ENCODE data around the gene SSRP1. TPM values are rescaled to one million over a fixed set of nuclear protein-coding genes. Genes with fewer than 3 reads are reported as not detected.

Gene SSRP1
- total RNA-seq, 4 donors from 2014 or later: 76.6 to 155 (median 137) TPM

GRCh38 chr11:57358543-57358961 is 22.9 kb upstream of the SSRP1 start:
- Histone ChIP-seq H3K9me3 (no peaks in the 10 kb centered on the region), H3K36me3 (no peaks in the 10 kb centered on the region), H3K4me3 (no peak overlapping the region), H3K27ac (peak overlapping the region in 3 of 4 donors; percentile 24 to 64 (median 43)), H3K4me1 (peaks cover 3 to 11% of the 10 kb centered on the region in 2 donors), H3K27me3 (no peaks in the 10 kb centered on the region)
- intact Hi-C loops (cut with DNase I; ENCODE audit: low total_unique reads): loop anchor here (10.0 kb wide), 1 partner anchor 244 kb away; no protein-coding TSS in a partner anchor
- in situ Hi-C loops (cut with MboI; ENCODE audit: low sequenced_read_pairs in 4 of 4): loop anchor here in 2 of 4 donors (25.0 kb wide), 2 partner anchors 246 to 521 kb away; no protein-coding TSS in a partner anchor
- ATAC-seq (peak in 1 of 2 donors; percentile 57), DNase-seq (no peak)
- TF ChIP-seq POLR2A (IDR thresholded peaks at IDR 0.05): no peak
- TF ChIP-seq CTCF (IDR thresholded peaks at IDR 0.05 in 4 of 5, conservative IDR thresholded peaks at IDR 0.05 in 1 of 5): no peak

- Histone ChIP-seq H3K4me3 (no peak overlapping the region), H3K9me3 (no peaks in the 10 kb centered on the region), H3K27ac (peak overlapping the region in 3 of 4 donors; percentile 24 to 43 (median 42)), H3K27me3 (no peaks in the 10 kb centered on the region), H3K36me3 (no peaks in the 10 kb centered on the region), H3K4me1 (peaks cover 3 to 11% of the 10 kb centered on the region in 2 donors)
- TF ChIP-seq CTCF (IDR thresholded peaks at IDR 0.05 in 4 of 5, conservative IDR thresholded peaks at IDR 0.05 in 1 of 5) (no peak), POLR2A (IDR thresholded peaks at IDR 0.05) (no peak)
- no peak for DNase-seq
- in situ Hi-C loops (cut with MboI; ENCODE audit: low sequenced_read_pairs in 4 of 4): loop anchor here in 2 of 4 donors (25.0 kb wide), 2 partner anchors 246 to 521 kb away; no protein-coding TSS in a partner anchor
- no peak for ATAC-seq
- intact Hi-C loops (cut with DNase I; ENCODE audit: low total_unique reads): loop anchor here (10.0 kb wide), 1 partner anchor 243 kb away; no protein-coding TSS in a partner anchor
Measured at GRCh38 chr11:57357856-57358255, 22.2 kb upstream of the SSRP1 start.

- Histone ChIP-seq H3K4me1 (peaks cover 3 to 11% of the 10 kb centered on the region in 2 donors), H3K36me3 (no peaks in the 10 kb centered on the region), H3K4me3 (no peak overlapping the region), H3K27me3 (no peaks in the 10 kb centered on the region), H3K9me3 (no peaks in the 10 kb centered on the region), H3K27ac (peak overlapping the region in 2 of 4 donors; percentile 42 to 43)
- TF ChIP-seq POLR2A (IDR thresholded peaks at IDR 0.05): no peak
- TF ChIP-seq CTCF (IDR thresholded peaks at IDR 0.05 in 4 of 5, conservative IDR thresholded peaks at IDR 0.05 in 1 of 5): no peak
- ATAC-seq (no peak), DNase-seq (no peak)
- intact Hi-C loops (cut with DNase I; ENCODE audit: low total_unique reads) (loop anchor here (10.0 kb wide), 1 partner anchor 243 kb away; no protein-coding TSS in a partner anchor), in situ Hi-C loops (cut with MboI; ENCODE audit: low sequenced_read_pairs in 4 of 4) (loop anchor here in 2 of 4 donors (25.0 kb wide), 2 partner anchors 245 to 520 kb away; no protein-coding TSS in a partner anchor)
Measured at GRCh38 chr11:57357310-57357709, 21.6 kb upstream of the SSRP1 start.

GRCh38 chr11:57356268-57356667 is 20.6 kb upstream of the SSRP1 start:
- H3K27me3 ChIP-seq: no peaks in the 10 kb centered on the region
- peaks cover 3 to 11% of the 10 kb centered on the region in 2 donors for H3K4me1 ChIP-seq
- in situ Hi-C loops (cut with MboI; ENCODE audit: low sequenced_read_pairs in 4 of 4): loop anchor here in 2 of 4 donors (25.0 kb wide), 2 partner anchors 244 to 519 kb away; no protein-coding TSS in a partner anchor
- intact Hi-C loops (cut with DNase I; ENCODE audit: low total_unique reads): loop anchor here (10.0 kb wide), 1 partner anchor 241 kb away; no protein-coding TSS in a partner anchor
- no peaks in the 10 kb centered on the region for H3K36me3 ChIP-seq
- H3K4me3 ChIP-seq: no peak overlapping the region
- DNase-seq (no peak), ATAC-seq (no peak)
- H3K9me3 ChIP-seq: no peaks in the 10 kb centered on the region
- TF ChIP-seq POLR2A (IDR thresholded peaks at IDR 0.05) (no peak), CTCF (IDR thresholded peaks at IDR 0.05 in 4 of 5, conservative IDR thresholded peaks at IDR 0.05 in 1 of 5) (no peak)
- H3K27ac ChIP-seq: no peak overlapping the region

Measured in gastrocnemius medialis (tissue), 4 donors.